ENCODE data around the gene TTPAL. TPM values are rescaled to one million over a fixed set of nuclear protein-coding genes. Genes with fewer than 3 reads are reported as not detected.

Gene TTPAL
- total RNA-seq, 1 experiment from 2014 or later, result 21.1 TPM

DNA sequence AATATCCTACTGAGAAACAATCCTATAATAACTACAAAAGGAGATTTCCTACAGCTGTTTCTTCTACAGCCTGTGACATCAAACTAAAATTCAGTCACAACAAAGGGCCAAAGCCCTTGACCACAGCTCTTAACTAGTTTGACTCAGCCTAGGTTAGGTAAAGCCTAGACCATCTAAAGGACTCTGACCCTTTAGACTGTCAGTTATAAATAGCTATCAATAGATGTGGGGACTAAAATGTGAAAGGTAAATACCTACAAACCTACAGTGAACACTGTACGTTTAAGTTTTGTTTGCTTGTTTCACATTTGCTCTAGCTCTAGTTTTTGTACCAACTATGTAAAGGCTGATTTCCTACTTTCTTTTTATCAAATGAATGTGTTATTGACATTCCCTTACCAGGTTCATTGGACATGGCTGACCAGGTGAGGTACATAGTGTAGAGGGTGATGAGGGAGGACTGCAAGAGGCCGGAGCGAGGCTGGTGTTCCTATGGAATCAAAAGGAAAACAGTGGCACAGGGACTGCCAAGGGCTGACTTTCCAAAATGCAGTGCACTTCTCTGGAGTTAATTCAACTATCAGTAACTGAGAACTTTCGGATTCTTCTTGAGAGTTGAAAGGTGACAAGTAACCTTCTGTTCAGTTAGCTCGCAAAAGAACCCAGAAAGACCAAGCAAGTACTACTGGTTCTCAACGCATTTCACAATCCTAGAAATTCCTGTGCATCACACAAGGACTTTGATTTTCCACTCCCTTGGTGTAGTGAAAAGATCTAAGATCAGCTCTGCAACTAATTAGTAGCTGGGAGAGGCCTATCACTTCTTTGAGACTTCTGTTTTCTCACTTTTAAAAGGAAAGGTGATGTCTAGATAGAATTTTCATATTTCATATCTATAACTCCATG is 29.0 kb downstream of the TTPAL start:
- TF ChIP-seq, protein P1, sequence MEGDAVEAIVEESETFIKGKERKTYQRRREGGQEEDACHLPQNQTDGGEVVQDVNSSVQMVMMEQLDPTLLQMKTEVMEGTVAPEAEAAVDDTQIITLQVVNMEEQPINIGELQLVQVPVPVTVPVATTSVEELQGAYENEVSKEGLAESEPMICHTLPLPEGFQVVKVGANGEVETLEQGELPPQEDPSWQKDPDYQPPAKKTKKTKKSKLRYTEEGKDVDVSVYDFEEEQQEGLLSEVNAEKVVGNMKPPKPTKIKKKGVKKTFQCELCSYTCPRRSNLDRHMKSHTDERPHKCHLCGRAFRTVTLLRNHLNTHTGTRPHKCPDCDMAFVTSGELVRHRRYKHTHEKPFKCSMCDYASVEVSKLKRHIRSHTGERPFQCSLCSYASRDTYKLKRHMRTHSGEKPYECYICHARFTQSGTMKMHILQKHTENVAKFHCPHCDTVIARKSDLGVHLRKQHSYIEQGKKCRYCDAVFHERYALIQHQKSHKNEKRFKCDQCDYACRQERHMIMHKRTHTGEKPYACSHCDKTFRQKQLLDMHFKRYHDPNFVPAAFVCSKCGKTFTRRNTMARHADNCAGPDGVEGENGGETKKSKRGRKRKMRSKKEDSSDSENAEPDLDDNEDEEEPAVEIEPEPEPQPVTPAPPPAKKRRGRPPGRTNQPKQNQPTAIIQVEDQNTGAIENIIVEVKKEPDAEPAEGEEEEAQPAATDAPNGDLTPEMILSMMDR (conservative IDR thresholded peaks at IDR 0.05), result no peak
- H3K27me3 Mint-ChIP-seq (ENCODE audit: low read depth), result no peaks in the 10 kb centered on the region
- H3K36me3 Mint-ChIP-seq (ENCODE audit: insufficient read depth in 1 of 3, low read depth in 3 of 3), result peaks cover 0 to 58% (median 39%) of the 10 kb centered on the region in 3 experiments; a peak in 5 of 7 replicates
- H3K9me3 Mint-ChIP-seq, result no peaks in the 10 kb centered on the region
- H3K9me3 ChIP-seq (ENCODE audit: control insufficient read depth, low read depth, low read length), result no peaks in the 10 kb centered on the region
- H3K56ac ChIP-seq (ENCODE audit: insufficient read length, low read depth, low read length), result no peak overlapping the region
- H2AFZ ChIP-seq (ENCODE audit: low read length), result no peak overlapping the region
- no peak overlapping the region for H4K8ac ChIP-seq (replicated peaks; ENCODE audit: insufficient read length, low read depth, low read length)
- no peak overlapping the region for H3T11ph ChIP-seq (ENCODE audit: low read length)
- no peak overlapping the region for H2BK120ac ChIP-seq (ENCODE audit: low read depth, low read length, poor library complexity, severe bottlenecking)
- H3K4me2 ChIP-seq (ENCODE audit: insufficient read depth, insufficient read length, low read length), result no peak overlapping the region
- H3K23ac ChIP-seq (ENCODE audit: insufficient read length, low read depth, low read length), result no peak overlapping the region
- H2BK12ac ChIP-seq (ENCODE audit: insufficient read length, low read depth, low read length), result no peak overlapping the region
- H3K9ac ChIP-seq (ENCODE audit: extremely low read depth, insufficient read length, low read length), result no peak overlapping the region
- no peak overlapping the region for H4K5ac ChIP-seq (ENCODE audit: insufficient read length, low read depth, low read length)
- H3K4me1 Mint-ChIP-seq, result no peaks in the 10 kb centered on the region
- H3K18ac ChIP-seq (ENCODE audit: insufficient read length, low read depth, low read length), result no peak overlapping the region
- no peaks in the 10 kb centered on the region for H3K79me2 ChIP-seq (ENCODE audit: insufficient read depth, low read length)
- H3K27ac ChIP-seq (ENCODE audit: insufficient read length, low read depth, low read length), result no peak overlapping the region
- no peaks in the 10 kb centered on the region for H3K23me2 ChIP-seq (ENCODE audit: insufficient read length, low read depth, low read length, poor library complexity, severe bottlenecking)
- no CpG with 5 or more reads among the region's 6 CpGs for WGBS (ENCODE audit: extremely low coverage, insufficient read length, low lambda C conversion rate)
- H3K27ac Mint-ChIP-seq, result no peak overlapping the region
- H2AK5ac ChIP-seq (ENCODE audit: insufficient read length, low read length), result no peak overlapping the region
- no peaks in the 10 kb centered on the region for H3K4me1 ChIP-seq (ENCODE audit: insufficient read depth, low read length)
- H3K79me1 ChIP-seq (ENCODE audit: insufficient read depth, low read depth, low read length, poor library complexity, severe bottlenecking), result no peaks in the 10 kb centered on the region
- H3K4ac ChIP-seq (ENCODE audit: low read depth, low read length), result no peak overlapping the region
- no peaks in the 10 kb centered on the region for H3K27me3 ChIP-seq (ENCODE audit: insufficient read depth, low read length)
- H4K20me1 ChIP-seq (ENCODE audit: control insufficient read depth, insufficient read depth, insufficient read length), result no peaks in the 10 kb centered on the region
- no peak overlapping the region for H2BK15ac ChIP-seq (ENCODE audit: low read depth, low read length)
- H3K4me3 Mint-ChIP-seq, result no peak overlapping the region
- no peak overlapping the region for H2BK5ac ChIP-seq (ENCODE audit: insufficient read length, low read length)
- DNase-seq, result no peak
- H3K14ac ChIP-seq (ENCODE audit: insufficient read depth, low read length), result no peak overlapping the region
- H4K91ac ChIP-seq (ENCODE audit: insufficient read length, low read depth, low read length), result no peak overlapping the region
- H2BK20ac ChIP-seq (ENCODE audit: low read depth, low read length, poor library complexity, severe bottlenecking), result no peak overlapping the region

All from H9 (cell line).